Stimulated activated CD4-positive, alpha-beta T cell treated with anti-CD3 and anti-CD28 coated beads, Interleukin-1b, Interleukin-23, amount 100 ng/mL, for 48 hours (primary cell): ENCODE data around the gene RNASE8.
"Not testable (repeated sequence)": the region's sequence is repeated elsewhere in the genome, so short reads cannot be mapped to it uniquely, and the experiment has no call there.

Experiments
- DNase-seq: peaks from one replicate; pipeline ENCODE4 v3.0.0-alpha.2; 2020

Gene RNASE8

GRCh38 chr14:21057803-21058675 is at the start of gene RNASE8:
TSS of gene RNASE8 (plus strand) at chr14:21057822. CDS start at chr14:21057893, 71 bp downstream.
- DNase-seq: no peak

GRCh38 chr14:21009721-21010120 is 47.9 kb upstream of the RNASE8 start:
- DNase-seq: not testable (repeated sequence)

GRCh38 chr14:21011136-21011535 is 46.5 kb upstream of the RNASE8 start:
- DNase-seq: no peak

GRCh38 chr14:21014761-21015190 is 42.8 kb upstream of the RNASE8 start:
- peak; percentile 73 for DNase-seq

- DNase-seq: no peak
Observed at GRCh38 chr14:21015312-21015711, 42.3 kb upstream of the RNASE8 start.

- DNase-seq: no peak
Observed at GRCh38 chr14:21016413-21017190, 41.0 kb upstream of the RNASE8 start.

GRCh38 chr14:21017528-21018245 is 39.9 kb upstream of the RNASE8 start:
- no peak for DNase-seq

GRCh38 chr14:21018286-21018685 is 39.3 kb upstream of the RNASE8 start:
- DNase-seq: no peak

GRCh38 chr14:21018781-21019180 is 38.8 kb upstream of the RNASE8 start:
- DNase-seq: no peak

- DNase-seq: no peak
Observed at GRCh38 chr14:21019366-21019765, 38.3 kb upstream of the RNASE8 start.

GRCh38 chr14:21020977-21021545 is 36.6 kb upstream of the RNASE8 start:
- DNase-seq: no peak

GRCh38 chr14:21022686-21023085 is 34.9 kb upstream of the RNASE8 start:
- no peak for DNase-seq

- no peak for DNase-seq
Observed at GRCh38 chr14:21023174-21023573, 34.4 kb upstream of the RNASE8 start.

- no peak for DNase-seq
Observed at GRCh38 chr14:21023817-21024584, 33.6 kb upstream of the RNASE8 start.

- peak; percentile 58 for DNase-seq
Observed at GRCh38 chr14:21024585-21025370, 32.8 kb upstream of the RNASE8 start, which contains the start of gene NDRG2. TSS of gene NDRG2 (minus strand) at chr14:21025061. CDS start at chr14:21023315, 1,746 bp downstream.

GRCh38 chr14:21025371-21026273 is 32.0 kb upstream of the RNASE8 start:
- no peak for DNase-seq

- no peak for DNase-seq
Observed at GRCh38 chr14:21026274-21026987, 31.2 kb upstream of the RNASE8 start.

- DNase-seq: no peak
Observed at GRCh38 chr14:21026988-21027315, 30.7 kb upstream of the RNASE8 start.

- no peak for DNase-seq
Observed at GRCh38 chr14:21029917-21030316, 27.7 kb upstream of the RNASE8 start, which contains the start of gene TPPP2. TSS of gene TPPP2 (plus strand) at chr14:21030217. CDS start at chr14:21030582, 365 bp downstream.
